Measurements from ENCODE around the gene TEF.
"Not testable (repeated sequence)": the region's sequence is repeated elsewhere in the genome, so short reads cannot be mapped to it uniquely, and the experiment has no call there.

TEF gene

DNA sequence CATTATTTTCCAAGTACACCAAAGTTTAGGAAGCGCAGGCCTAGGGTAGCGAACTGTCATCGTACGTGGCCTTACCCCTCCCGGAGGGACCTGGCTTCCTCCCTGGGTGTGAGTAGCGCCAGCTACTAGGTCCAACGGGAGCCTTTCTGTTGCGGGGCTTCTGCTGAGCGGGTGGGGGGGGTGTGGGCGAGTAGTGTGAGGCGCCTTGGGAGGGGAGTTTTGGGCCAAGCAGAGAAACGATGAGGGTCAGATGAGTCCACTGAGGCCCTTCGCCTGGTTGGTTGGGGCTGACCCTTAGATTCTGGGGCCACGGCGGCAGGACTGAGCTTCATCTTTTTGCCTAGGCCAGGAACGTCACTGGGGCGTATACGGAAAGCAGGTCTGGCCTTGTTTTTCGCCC is 868 bp downstream of the TEF start:
- no peak for DNase-seq (ENCODE audit: low spot score)

DNA sequence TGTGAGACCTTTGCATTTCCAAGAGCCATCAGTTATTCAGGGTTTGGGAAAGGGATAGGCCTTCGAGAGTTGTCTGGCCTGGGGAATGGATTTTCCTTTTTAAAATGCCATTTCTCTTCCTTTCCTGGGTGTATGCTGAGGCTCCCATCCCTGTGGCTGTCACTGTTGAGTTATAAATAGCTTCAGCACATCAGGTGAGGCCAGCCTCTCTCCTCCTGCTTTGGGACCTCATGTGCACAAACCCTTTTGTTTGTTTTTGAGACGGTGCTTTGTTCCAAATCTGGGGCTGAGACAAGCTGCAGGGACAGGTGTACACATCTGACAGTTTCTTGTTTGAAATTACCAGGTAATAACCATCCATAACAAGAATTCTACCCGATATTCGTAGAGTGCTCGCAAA is 1.3 kb downstream of the TEF start:
- no peak for DNase-seq (ENCODE audit: low spot score)

DNA sequence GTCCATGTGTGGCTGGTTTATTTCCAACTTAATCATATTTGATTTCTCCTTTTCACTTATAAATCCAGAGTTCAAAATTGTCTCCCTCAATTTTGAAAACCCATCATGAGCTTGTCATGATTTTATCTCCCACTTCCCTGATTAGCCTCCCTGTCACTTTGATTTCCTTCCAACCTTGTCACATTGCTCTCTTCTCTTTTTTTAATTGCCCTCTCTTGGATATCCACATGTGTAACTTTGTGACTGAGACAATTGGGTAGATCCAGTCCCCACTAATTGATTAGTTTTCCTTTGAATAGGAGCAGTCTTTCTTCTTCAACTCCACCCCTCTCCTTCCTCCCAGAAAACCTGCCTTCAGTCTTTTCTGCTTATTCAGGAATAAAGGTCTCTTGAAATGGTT is 2.4 kb downstream of the TEF start:
- DNase-seq (ENCODE audit: low spot score) = no peak

DNA sequence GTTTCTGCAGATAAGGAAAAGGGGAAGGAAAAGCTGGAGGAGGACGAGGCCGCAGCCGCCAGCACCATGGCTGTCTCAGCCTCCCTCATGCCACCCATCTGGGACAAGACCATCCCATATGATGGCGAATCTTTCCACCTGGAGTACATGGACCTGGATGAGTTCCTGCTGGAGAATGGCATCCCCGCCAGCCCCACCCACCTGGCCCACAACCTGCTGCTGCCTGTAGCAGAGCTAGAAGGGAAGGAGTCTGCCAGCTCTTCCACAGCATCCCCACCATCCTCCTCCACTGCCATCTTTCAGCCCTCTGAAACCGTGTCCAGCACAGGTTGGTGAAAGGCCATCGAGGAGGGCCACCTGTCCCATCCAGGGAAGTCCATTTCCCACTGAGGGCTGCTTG is 5.6 kb downstream of the TEF start:
- DNase-seq (ENCODE audit: low spot score) = no peak

- DNase-seq (ENCODE audit: low spot score) = no peak
Observed at GRCh38 chr22:41394012-41394356, 12.2 kb downstream of the TEF start.

DNA sequence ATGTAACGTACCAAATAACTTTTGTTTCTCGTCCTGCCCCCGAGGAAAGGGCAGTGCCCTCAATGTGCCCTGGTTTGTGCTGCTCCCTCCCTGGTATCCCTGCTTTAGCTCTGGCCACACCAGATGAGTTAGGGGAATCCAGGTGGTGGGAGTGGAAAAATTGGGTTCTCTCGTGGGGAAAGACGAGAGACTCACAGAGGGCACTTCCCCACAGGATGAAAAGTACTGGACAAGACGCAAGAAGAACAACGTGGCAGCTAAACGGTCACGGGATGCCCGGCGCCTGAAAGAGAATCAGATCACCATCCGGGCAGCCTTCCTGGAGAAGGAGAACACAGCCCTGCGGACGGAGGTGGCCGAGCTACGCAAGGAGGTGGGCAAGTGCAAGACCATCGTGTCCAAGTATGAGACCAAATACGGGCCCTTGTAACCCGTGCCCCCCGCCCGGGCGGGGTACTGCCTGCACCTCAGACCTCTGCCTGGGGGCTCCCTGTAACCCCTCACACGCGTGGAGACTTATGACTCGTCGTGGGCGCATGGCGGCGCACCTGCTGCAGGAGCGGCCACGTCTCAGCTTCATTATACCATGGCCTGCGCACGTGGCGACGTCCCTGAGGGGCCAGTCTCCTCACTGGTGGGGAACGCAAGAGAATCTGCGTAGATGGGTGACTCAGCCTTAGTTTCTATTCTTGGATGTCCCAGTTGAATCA is 13.9 kb downstream of the TEF start:
- DNase-seq (ENCODE audit: low spot score) = no peak

GRCh38 chr22:41397143-41397811 is 15.5 kb downstream of the TEF start:
- DNase-seq (ENCODE audit: low spot score) = no peak

DNA sequence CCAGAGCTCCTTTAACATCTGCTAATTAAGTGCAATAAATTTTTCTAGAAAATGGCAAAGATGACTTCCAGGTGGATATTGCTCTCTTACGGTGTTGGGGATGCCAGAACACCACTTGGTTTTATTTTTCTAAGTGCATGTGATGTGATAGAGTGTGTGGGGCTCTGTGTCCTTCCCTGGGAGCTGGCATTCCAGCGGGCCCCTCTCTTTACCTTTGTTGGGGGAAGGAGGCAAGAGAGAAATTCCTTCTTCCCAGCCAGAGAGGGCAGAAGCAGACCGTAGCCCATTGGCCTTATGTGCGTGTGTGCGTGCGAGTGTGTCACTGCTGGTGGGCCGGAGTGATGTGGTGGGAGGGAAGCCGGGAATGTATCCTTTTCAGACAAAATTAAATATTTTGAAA is 17.2 kb downstream of the TEF start:
- DNase-seq (ENCODE audit: low spot score) = no peak

- peak; percentile 70 for DNase-seq (ENCODE audit: low spot score)
Observed at GRCh38 chr22:41401781-41402648, 20.3 kb downstream of the TEF start.

DNA sequence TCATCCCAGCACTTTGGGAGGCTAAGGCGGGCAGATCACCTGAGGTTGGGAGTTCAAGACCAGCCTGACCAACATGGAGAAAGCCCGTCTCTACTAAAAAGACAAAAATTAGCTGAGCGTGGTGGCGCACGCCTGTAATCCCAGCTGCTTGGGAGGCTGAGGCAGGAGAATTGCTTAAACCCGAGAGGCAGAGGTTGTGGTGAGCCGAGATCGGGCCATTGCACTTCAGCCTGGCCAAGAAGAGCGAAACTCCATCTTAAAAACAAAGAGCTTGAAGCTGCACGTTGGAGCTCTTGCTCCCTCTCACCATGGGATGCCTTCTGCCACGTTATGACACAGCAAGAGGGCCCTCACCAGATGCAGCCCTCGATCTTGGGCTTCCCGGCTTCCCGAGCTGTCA is 21.1 kb downstream of the TEF start:
- DNase-seq (ENCODE audit: low spot score) = not testable (repeated sequence)

DNA sequence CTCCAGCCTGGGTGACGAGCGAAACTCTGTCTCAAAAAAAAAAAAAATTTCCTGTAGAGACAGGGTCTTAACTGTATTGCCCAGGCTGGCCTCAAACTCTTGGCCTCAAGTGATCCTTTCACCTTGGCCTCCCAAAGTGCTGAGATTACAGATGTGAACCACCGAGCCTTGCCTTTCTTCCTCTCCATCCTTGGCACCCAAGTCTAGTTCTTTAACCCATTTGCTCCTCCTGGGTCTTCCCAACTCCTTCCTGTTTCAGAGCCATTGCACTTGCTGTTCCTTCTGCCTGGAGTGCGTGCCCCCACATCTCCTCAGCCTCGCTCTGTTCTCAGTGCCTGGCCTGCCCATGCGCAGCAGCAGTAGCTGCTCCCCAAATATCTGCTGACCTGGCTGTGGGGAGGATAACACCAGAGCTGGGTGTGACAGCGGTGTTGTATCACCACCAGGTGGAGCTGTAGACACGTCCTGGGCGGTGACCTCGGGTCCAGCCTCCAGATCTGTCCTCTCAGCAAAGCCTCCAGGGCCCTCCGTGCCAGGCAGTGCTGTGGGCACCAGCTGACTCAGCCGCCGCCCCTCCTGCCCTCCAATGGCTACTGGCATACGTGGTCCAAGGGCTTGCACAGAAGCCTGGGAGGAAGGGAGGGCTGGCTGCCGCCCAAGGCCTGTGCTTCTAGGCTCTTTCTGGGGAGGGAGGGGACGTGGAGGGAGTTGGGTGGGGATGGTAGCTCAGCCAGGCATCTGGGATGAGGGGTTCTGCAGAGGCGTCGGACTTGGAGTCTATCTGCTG is 22.0 kb downstream of the TEF start:
- DNase-seq (ENCODE audit: low spot score) = peak; percentile 96

DNA sequence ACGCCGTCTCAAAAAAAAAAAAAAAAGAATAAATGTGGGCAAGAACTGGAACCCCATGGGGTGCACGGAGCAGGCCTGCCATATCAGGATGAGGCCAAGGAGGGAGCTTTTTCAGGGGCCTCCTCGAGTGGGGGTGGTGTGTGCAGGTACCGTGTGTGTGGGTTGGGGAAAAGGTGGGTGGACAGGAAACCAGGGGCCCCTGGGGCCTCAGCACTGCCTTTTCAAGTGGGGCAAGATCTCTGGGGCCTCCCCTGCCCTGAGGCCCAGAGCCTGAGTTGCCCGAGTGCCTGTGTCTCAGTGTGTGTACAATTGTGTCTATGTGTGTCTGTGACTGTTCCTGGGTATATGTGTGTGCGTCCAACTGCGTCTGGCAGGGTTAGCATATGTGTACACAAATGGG is 23.8 kb downstream of the TEF start:
- DNase-seq (ENCODE audit: low spot score) = no peak

DNA sequence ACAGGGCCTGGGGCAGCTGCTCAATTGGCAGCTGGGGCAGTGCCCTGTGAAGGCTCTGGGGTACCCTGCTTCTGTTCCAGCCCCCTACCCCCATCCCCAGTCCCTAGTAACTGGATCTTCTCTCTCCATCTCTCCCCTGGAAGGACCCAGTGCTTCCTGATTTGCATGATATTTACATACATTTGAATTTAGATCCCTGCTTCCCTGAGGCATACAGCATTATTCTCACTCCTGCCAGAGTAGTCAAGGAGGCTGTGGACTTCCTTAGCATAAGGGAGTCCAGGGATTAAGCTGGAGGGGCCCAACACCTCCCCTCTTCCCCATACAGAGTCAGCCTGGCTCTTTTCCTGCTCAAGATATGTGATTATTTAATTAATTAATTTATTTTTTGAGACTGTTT is 24.7 kb downstream of the TEF start:
- DNase-seq (ENCODE audit: low spot score) = no peak

DNA sequence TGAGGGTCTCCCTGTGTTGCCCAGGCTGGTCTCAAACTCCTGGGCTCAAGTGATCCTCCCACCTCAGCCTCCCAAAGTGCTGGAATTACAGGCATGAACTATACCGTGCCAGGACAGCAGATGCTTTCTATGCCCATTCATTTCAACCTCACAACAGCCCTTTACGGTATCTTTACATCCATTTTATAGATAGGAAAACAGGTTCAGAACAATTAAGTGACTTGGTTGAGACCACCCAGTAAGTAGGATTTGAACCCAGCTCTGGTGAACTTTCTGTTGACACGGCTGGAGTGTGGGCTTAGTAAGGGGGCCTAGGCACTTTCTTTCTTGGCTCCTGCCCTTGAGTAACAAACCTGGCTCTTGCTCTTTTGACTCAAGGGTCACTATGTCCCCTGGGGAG is 25.7 kb downstream of the TEF start:
- no peak for DNase-seq (ENCODE audit: low spot score)

- DNase-seq (ENCODE audit: low spot score) = no peak
Observed at GRCh38 chr22:41408665-41409064, 26.9 kb downstream of the TEF start.

DNA sequence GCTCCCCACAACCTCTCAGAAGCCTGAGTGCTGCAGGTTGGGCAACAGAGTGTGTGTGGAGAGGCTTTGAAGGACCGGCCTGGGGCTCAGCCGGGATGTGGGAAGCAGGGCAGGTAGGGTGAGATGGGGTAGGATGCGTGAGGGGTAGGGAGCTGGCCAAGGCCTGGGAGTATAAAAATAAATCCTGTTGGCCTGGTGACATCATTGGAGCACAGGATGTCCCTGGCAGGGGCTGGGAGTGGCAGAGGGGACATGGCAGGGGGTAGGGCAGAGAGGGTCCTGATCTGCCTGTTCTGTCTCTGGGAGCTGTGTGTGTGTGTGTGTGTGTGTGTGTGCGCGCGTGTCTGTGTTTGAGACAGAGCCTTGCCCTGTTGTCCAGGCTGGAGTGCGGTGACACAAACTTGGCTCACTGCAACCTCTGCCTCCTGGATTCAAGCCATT is 28.6 kb downstream of the TEF start:
- DNase-seq (ENCODE audit: low spot score) = no peak

DNA sequence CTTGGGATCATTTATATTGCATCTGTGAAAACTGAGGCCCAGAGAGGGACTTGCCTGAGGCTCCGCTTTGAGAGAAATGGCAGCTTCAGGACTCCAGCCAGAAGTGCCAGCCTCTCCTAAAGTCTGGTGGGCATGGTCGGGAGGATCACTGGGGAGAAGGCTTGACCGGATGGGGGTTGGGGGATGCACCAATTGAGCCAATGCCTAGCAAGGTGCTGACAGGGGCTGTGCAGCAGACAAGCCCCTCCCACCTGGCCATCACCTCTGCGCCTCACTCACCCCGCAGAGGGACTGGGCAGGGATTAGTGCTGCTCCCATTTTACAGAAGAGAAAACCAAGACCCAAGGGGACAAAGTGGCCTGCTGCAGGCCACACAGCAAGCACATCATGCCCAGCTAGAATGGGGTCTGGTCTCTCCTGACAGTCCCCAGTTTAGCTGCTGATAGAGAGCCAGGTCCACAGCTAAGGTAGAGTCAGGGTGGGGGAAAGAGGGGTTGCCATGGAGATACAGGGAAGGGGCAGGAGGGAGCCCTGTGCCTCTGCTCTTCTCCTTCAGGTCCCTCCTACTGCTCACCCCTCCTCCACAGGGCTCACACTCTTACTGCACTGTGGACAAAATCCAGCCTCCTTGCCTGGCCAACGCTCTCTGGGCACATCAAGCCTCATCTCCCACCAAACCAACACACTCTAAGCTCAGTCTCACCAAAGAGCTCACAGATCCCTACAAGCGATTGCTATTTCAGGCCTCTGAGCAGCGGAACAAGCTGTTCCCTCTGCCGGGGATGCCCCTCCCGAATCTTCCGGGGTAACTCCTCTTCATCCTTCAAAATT is 29.5 kb downstream of the TEF start:
- no peak for DNase-seq (ENCODE audit: low spot score)

- DNase-seq (ENCODE audit: low spot score) = no peak
Observed at GRCh38 chr22:41415554-41415953, 33.8 kb downstream of the TEF start.

DNA sequence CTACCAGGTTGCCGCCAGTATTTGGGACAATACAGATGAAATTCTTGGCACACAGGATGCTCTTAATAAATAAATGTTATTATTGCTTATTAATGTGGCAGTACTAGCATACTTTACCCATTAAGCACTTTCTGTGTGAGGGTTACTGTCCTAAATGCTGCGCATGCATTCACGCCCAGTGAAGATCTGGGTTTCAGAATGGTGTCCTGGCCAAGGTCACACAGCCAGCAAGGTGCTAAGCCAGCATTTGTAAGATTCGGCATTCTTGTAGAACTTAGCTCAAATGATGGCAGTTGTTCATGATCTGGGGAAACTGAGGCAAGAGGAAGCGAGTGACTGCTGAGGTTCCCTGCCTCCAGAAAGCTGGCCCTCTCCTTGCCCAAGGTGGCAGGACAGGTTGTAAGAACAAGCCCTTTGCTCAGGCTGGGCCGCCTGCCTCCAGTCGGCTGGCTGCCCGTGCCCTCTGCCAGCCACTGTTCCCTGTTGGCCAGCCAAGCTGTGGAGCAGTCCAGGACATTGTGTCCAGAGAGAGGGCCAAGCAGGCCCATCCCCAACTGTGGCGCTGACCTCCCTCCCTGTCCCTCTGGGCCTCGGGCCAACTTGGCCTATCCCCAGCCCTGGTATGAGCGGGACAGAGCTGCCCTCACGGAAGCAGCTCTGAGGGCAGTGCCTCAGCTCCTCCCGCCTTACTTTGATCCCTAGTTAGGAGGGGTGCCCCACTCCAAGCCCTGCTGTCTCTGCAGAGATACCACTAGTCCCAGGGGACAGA is 36.1 kb downstream of the TEF start:
- DNase-seq (ENCODE audit: low spot score) = peak; percentile 60

- DNase-seq (ENCODE audit: low spot score) = no peak
Observed at GRCh38 chr22:41418717-41419116, 37.0 kb downstream of the TEF start.

All from AG20443 (cell line).